Testis (tissue), 2 donors: ENCODE results near the gene NELFCD.

Experiments used
- CTCF ChIP-seq, 3 experiments: fragments of 450-650 bp in 2 of 3; fragments of 200-600 bp in 1 of 3; sonication (generic) in 1 of 3; IDR thresholded peaks; one replicate each; pipeline ENCODE4 v1.5.1; 2016 to 2019; ENCODE audit warnings: antibody characterized with exemption in 3 of 3, mild to moderate bottlenecking in 2 of 3, moderate library complexity in 1 of 3
- POLR2A ChIP-seq: fragments of 450-650 bp; IDR thresholded peaks from one replicate; pipeline ENCODE4 v1.6.1; 2017; ENCODE audit warnings: antibody characterized with exemption, mild to moderate bottlenecking, moderate library complexity

DNA sequence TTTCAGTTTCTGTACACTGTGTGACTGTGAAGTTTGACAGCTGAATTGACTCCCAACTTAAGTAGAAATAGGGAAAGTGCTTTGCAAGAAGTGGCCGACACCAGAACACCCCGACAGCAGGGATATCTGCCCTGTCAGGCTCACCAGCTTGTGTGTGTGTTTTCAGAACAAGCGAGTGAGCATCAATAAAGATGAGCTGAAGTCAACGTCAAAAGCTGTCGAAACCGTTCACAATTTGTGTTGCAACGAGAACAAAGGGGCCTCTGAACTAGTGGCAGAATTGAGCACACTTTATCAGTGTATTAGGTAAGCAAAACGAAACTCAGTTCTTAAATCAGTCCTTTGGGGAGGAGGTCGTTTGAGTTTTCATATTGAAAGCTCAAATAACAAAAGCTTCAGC lies 10.7 kb downstream of the NELFCD start:
- no peak for TF ChIP-seq CTCF (IDR thresholded peaks at IDR 0.05)
- TF ChIP-seq POLR2A: no peak
